Sigmoid colon (tissue), 7 donors: ENCODE measurements around the gene NUPR2. TPM values are rescaled to one million over a fixed set of nuclear protein-coding genes. Genes with fewer than 3 reads are reported as not detected.
"Not testable (repeated sequence)": the region's sequence is repeated elsewhere in the genome, so short reads cannot be mapped to it uniquely, and the experiment has no call there.

Experiments
- DNase-seq: peaks from one replicate; pipeline ENCODE4 v3.0.0-alpha.2; 2019
- H3K27ac ChIP-seq, 4 donors: fragments of 200-600 bp; sonication (generic); one replicate each; pipeline ENCODE4 v1.5.1; 2016 to 2019; ENCODE audit warnings: mild to moderate bottlenecking in 1 of 4
- H3K27me3 ChIP-seq, 3 donors: fragments of 200-600 bp; sonication (generic); one replicate each; pipeline ENCODE4 v1.5.1; 2019; ENCODE audit warnings: mild to moderate bottlenecking in 1 of 3
- H3K36me3 ChIP-seq, 4 donors: fragments of 200-600 bp; sonication (generic); one replicate each; pipeline ENCODE4 v1.5.1; 2016 to 2019
- H3K4me1 ChIP-seq, 4 donors: fragments of 200-600 bp; sonication (generic); one replicate each; pipeline ENCODE4 v1.5.1; 2017 to 2019
- H3K4me3 ChIP-seq, 4 donors: fragments of 200-600 bp; sonication (generic); one replicate each; pipeline ENCODE4 v1.5.1; 2017 to 2019; ENCODE audit warnings: mild to moderate bottlenecking in 2 of 4, moderate library complexity in 1 of 4
- H3K9me3 ChIP-seq, 4 donors: fragments of 200-600 bp in 3 of 4; sonication (generic) in 3 of 4; one replicate each; pipeline versions ENCODE4 v1.5.1 to v1.6.1; 2013 to 2019
- EP300 ChIP-seq, 4 donors: sonication (generic); formaldehyde crosslinking; IDR thresholded peaks; one replicate each; pipeline ENCODE4 v1.6.1; 2017; ENCODE audit warnings: antibody characterized with exemption in 4 of 4
- POLR2A ChIP-seq, 2 donors: fragments of 450-650 bp; IDR thresholded peaks; one replicate each; pipeline ENCODE4 v1.6.1; 2016; ENCODE audit warnings: antibody characterized with exemption in 2 of 2, mild to moderate bottlenecking in 2 of 2, moderate library complexity in 2 of 2
- POLR2AphosphoS5 ChIP-seq, 4 donors: sonication (generic); formaldehyde crosslinking; IDR thresholded peaks; one replicate each; pipeline ENCODE4 v1.6.1; 2017; ENCODE audit warnings: antibody characterized with exemption in 4 of 4
- WGBS, 2 donors: extraction: QIAGEN DNeasy Blood & Tissue Kit; methylation state at CpG; one replicate each; pipeline ENCODE4 v1.1.7; 2013; 5-methylcytosine and 5-hydroxymethylcytosine counted together
- intact Hi-C: fragments of 100-400 bp; cut with DNase I; formaldehyde crosslinking; loops from one replicate; pipeline ENCODE4 v1.15.1; 2023
- polyA plus RNA-seq, 3 donors: library from polyadenylated mRNA; stranded (reverse); fragments of 200-250 nt; gene quantifications; one replicate each; pipeline ENCODE4 v1.2.3, GENCODE V29; 2013
- total RNA-seq, 4 donors: library from RNA; depleted of rRNA; stranded (reverse); fragments of >200 nt; gene quantifications; one replicate each; pipeline ENCODE4 v1.1.0, GENCODE V29; 2016
- TF ChIP-seq, protein P1 (sequence below), 4 experiments: fragments of 450-650 bp in 3 of 4; fragments of 200-600 bp in 1 of 4; IDR thresholded peaks; one replicate each; pipeline ENCODE4 v1.5.1; 2016 to 2019; ENCODE audit warnings: antibody characterized with exemption in 4 of 4, mild to moderate bottlenecking in 3 of 4, moderate library complexity in 2 of 4
- donor health status: healthy with polysubstance abuse.
- donor health status: Bipolar disorder and iron deficiency.
- donor health status: healthy.

NUPR2 gene
- total and polyA plus RNA-seq, 7 donors = 1.8 to 6.0 (median 2.9) TPM; not detected in 4

- TF ChIP-seq POLR2AphosphoS5 (IDR thresholded peaks at IDR 0.05) = peak; percentile 95 to 98 (median 96)
- TF ChIP-seq POLR2A (IDR thresholded peaks at IDR 0.05) = peak; percentile 84 to 92
- TF ChIP-seq EP300 (IDR thresholded peaks at IDR 0.05) = no peak
- TF ChIP-seq, protein P1, sequence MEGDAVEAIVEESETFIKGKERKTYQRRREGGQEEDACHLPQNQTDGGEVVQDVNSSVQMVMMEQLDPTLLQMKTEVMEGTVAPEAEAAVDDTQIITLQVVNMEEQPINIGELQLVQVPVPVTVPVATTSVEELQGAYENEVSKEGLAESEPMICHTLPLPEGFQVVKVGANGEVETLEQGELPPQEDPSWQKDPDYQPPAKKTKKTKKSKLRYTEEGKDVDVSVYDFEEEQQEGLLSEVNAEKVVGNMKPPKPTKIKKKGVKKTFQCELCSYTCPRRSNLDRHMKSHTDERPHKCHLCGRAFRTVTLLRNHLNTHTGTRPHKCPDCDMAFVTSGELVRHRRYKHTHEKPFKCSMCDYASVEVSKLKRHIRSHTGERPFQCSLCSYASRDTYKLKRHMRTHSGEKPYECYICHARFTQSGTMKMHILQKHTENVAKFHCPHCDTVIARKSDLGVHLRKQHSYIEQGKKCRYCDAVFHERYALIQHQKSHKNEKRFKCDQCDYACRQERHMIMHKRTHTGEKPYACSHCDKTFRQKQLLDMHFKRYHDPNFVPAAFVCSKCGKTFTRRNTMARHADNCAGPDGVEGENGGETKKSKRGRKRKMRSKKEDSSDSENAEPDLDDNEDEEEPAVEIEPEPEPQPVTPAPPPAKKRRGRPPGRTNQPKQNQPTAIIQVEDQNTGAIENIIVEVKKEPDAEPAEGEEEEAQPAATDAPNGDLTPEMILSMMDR (IDR thresholded peaks at IDR 0.05) = no peak
- H3K36me3 ChIP-seq = peaks cover 20 to 32% (median 24%) of the 10 kb centered on the region in 4 donors
- intact Hi-C loops = loop anchor here (2.0 kb wide), 1 partner anchor 28 kb away; no protein-coding TSS in a partner anchor
- no peaks in the 10 kb centered on the region for H3K27me3 ChIP-seq
- peak; percentile 99 for DNase-seq
- peak within 1 kb of the TSS; percentile 90 to 98 (median 94) for H3K27ac ChIP-seq
- no peaks in the 10 kb centered on the region for H3K9me3 ChIP-seq
- H3K4me3 ChIP-seq = peak within 1 kb of the TSS; percentile 81 to 96 (median 88)
- H3K4me1 ChIP-seq = peaks cover 0 to 25% (median 15%) of the 10 kb centered on the region in 4 donors
- 2% methylated on average over 57 of the region's 57 CpGs for WGBS, 2 donors
Measured at GRCh38 chr7:56106108-56107073, 9.8 kb downstream of the NUPR2 start, which contains the start of gene CHCHD2. Gene CHCHD2, minus strand, starts transcription at chr7:56106476. Its CDS starts 63 bp downstream, at chr7:56106413.

- H3K9me3 ChIP-seq = no peaks in the 10 kb centered on the region
Measured at GRCh38 chr7:56105508-56105907, 10.7 kb downstream of the NUPR2 start.

DNA sequence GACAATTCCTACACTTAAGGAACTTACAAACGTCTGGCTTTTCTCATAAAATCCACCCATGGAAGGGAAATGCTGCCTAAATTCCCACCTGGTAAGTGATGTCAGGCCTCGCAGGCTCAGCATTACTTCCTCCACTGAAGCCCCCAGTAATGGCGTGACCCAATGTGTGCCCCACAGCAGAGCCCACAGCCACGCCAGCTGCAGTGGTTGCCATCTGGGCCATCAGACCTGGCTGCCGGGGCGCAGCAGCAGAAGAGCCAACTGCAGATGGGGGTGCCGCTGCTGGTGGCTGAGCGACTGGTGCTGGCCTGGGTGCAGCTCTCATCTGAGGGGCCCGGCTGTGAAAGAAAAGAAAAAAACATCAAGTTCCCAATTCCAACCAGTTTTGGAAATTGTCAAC is 12.1 kb downstream of the NUPR2 start:
- DNase-seq = peak; percentile 12
- H3K27ac ChIP-seq, H3K9me3 ChIP-seq, H3K27me3 ChIP-seq, H3K4me3 ChIP-seq, intact Hi-C loops: not testable (repeated sequence)
- peaks cover 31 to 54% (median 40%) of the 10 kb centered on the region in 4 donors for H3K36me3 ChIP-seq
- WGBS, 2 donors = 90% methylated on average over 9 of the region's 9 CpGs
- peaks cover 0 to 25% (median 15%) of the 10 kb centered on the region in 4 donors for H3K4me1 ChIP-seq

More at GRCh38 chr7:56105508-56105907, 10.7 kb downstream of the NUPR2 start:
- Histone ChIP-seq H3K27ac (peak overlapping the region; percentile 90 to 98 (median 94)), H3K4me3 (peak overlapping the region; percentile 81 to 96 (median 88)), H3K36me3 (peaks cover 29 to 40% (median 32%) of the 10 kb centered on the region in 4 donors), H3K4me1 (peaks cover 0 to 25% (median 15%) of the 10 kb centered on the region in 4 donors), H3K27me3 (no peaks in the 10 kb centered on the region)
- TF ChIP-seq POLR2AphosphoS5 (IDR thresholded peaks at IDR 0.05) (no peak), EP300 (IDR thresholded peaks at IDR 0.05) (no peak), POLR2A (IDR thresholded peaks at IDR 0.05) (no peak)
- TF ChIP-seq, protein P1 (IDR thresholded peaks at IDR 0.05) = no peak
- intact Hi-C loops = no loop called here
- DNase-seq = no peak
- WGBS, 2 donors = 8 to 20% methylated on average over 6 of the region's 6 CpGs

DNA sequence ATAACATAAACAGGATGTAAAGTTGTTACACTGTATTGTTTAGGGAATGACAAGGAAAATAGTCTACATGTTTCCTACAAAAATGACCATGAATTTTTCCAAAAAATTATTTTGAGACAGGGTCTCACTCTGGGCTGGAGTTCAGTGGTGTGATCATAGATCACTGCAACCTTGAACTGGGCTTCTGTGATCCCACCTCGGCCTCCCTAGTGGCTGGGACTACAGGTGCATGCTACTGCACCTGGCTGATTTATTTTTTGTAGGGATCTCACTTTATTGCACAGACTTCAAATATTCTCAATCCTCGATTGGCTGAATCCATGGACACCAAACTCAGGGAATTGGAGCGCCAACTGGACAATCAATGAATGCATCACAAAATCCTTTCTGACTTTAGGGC is 16.6 kb downstream of the NUPR2 start:
- TF ChIP-seq EP300 (IDR thresholded peaks at IDR 0.05) = no peak
- TF ChIP-seq, protein P1 (IDR thresholded peaks at IDR 0.05) = no peak
- no peak for TF ChIP-seq POLR2AphosphoS5 (IDR thresholded peaks at IDR 0.05)
- TF ChIP-seq POLR2A (IDR thresholded peaks at IDR 0.05) = no peak

GRCh38 chr7:56098187-56099008 is 17.8 kb downstream of the NUPR2 start:
- H3K9me3 ChIP-seq, intact Hi-C loops, H3K27ac ChIP-seq, H3K4me3 ChIP-seq, H3K27me3 ChIP-seq: not testable (repeated sequence)
- Histone ChIP-seq H3K4me1 (peaks cover 0 to 12% (median 3%) of the 10 kb centered on the region in 4 donors), H3K36me3 (peaks cover 22 to 49% (median 36%) of the 10 kb centered on the region in 4 donors)
- DNase-seq = peak; percentile 25
- WGBS, 2 donors = 95 to 98% methylated on average over 8 of the region's 8 CpGs

More for the DNA sequence above, 16.6 kb downstream of the NUPR2 start:
- Histone ChIP-seq H3K27ac (no peak overlapping the region), H3K4me3 (no peak overlapping the region), H3K4me1 (peaks cover 0 to 21% (median 3%) of the 10 kb centered on the region in 4 donors), H3K27me3 (no peaks in the 10 kb centered on the region), H3K9me3 (no peaks in the 10 kb centered on the region), H3K36me3 (peaks cover 31 to 60% (median 40%) of the 10 kb centered on the region in 4 donors)
- WGBS, 2 donors = 86 to 93% methylated on average over 3 of the region's 3 CpGs
- intact Hi-C loops = no loop called here
- no peak for DNase-seq
